Activated CD4-positive, alpha-beta T cell treated with anti-CD3 and anti-CD28 coated beads, Interleukin-2, amount 10 ng/mL, durations not matched to agents 7 days and 5 days (primary cell): ENCODE measurements around the gene SLC9B1. TPM values are rescaled to one million over a fixed set of nuclear protein-coding genes. Genes with fewer than 3 reads are reported as not detected.

ENCODE experiments used
- CTCF ChIA-PET: fragments of 350-600 bp; sonication (Branson Sonifier 250); formaldehyde crosslinking; loops from one replicate; lab custom pipeline; 2021; ENCODE audit warnings: antibody characterized with exemption; lab: Charles Lee
- POLR2A ChIA-PET: fragments of 350-600 bp; sonication (Branson Sonifier 250); formaldehyde crosslinking; loops from one replicate; lab custom pipeline; 2021; ENCODE audit warnings: antibody characterized with exemption; lab: Charles Lee
- DNase-seq: peaks from one replicate; pipeline ENCODE4 v3.0.0-alpha.2; 2020
- H3K27ac Mint-ChIP-seq: one replicate; pipeline ENCODE4 v1.8.0; 2021; ENCODE audit warnings: mild to moderate bottlenecking, moderate library complexity, mixed read lengths
- H3K27me3 Mint-ChIP-seq: one replicate; pipeline ENCODE4 v1.8.0; 2021; ENCODE audit warnings: mixed read lengths
- H3K36me3 Mint-ChIP-seq: one replicate; pipeline ENCODE4 v1.8.0; 2021; ENCODE audit warnings: low read depth, mixed read lengths
- H3K4me1 Mint-ChIP-seq: one replicate; pipeline ENCODE4 v1.8.0; 2021; ENCODE audit warnings: mixed read lengths
- H3K4me3 Mint-ChIP-seq: one replicate; pipeline ENCODE4 v1.8.0; 2021; ENCODE audit warnings: mild to moderate bottlenecking, moderate library complexity, mixed read lengths
- H3K9me3 Mint-ChIP-seq: one replicate; pipeline ENCODE4 v1.8.0; 2021; ENCODE audit warnings: mixed read lengths
- total RNA-seq, 2 experiments: library from RNA; stranded (reverse); gene quantifications; one replicate each; pipeline ENCODE4 v1.2.3, GENCODE V29; 2021

SLC9B1 gene
- total RNA-seq, 2 experiments from 2014 or later: 1.9 to 2.3 TPM

GRCh38 chr4:103032574-103032973 lies 13.1 kb upstream of the SLC9B1 start:
- POLR2A ChIA-PET: no interaction called here
- no peaks in the 10 kb centered on the region for H3K27me3 Mint-ChIP-seq

GRCh38 chr4:103030791-103031190 lies 11.3 kb upstream of the SLC9B1 start:
- peaks cover 20% of the 10 kb centered on the region for H3K4me1 Mint-ChIP-seq
- H3K4me3 Mint-ChIP-seq: no peak overlapping the region
- H3K36me3 Mint-ChIP-seq: peaks cover 14% of the 10 kb centered on the region
- H3K27me3 Mint-ChIP-seq: no peaks in the 10 kb centered on the region
- H3K27ac Mint-ChIP-seq: no peak overlapping the region
- ChIA-PET CTCF (no interaction called here), POLR2A (no interaction called here)
- H3K9me3 Mint-ChIP-seq: no peaks in the 10 kb centered on the region
- DNase-seq: no peak

More at GRCh38 chr4:103032574-103032973, 13.1 kb upstream of the SLC9B1 start:
- H3K27ac Mint-ChIP-seq: no peak overlapping the region
- peak; percentile 16 for DNase-seq
- peaks cover 19% of the 10 kb centered on the region for H3K36me3 Mint-ChIP-seq
- CTCF ChIA-PET: interaction anchor here (1.2 kb wide), 1 partner anchor 12 kb away, joined by 3 read pairs; no protein-coding TSS in a partner anchor
- H3K9me3 Mint-ChIP-seq: no peaks in the 10 kb centered on the region
- peaks cover 20% of the 10 kb centered on the region for H3K4me1 Mint-ChIP-seq
- H3K4me3 Mint-ChIP-seq: no peak overlapping the region

GRCh38 chr4:103029300-103029699 lies 9.8 kb upstream of the SLC9B1 start:
- no peak for DNase-seq
- ChIA-PET CTCF (interaction anchor here (0.6 to 0.9 kb wide), 2 partner anchors 15 to 598 kb away, joined by 3 read pairs; no protein-coding TSS in a partner anchor), POLR2A (no interaction called here)
- H3K27me3 Mint-ChIP-seq: no peaks in the 10 kb centered on the region
- no peak overlapping the region for H3K4me3 Mint-ChIP-seq
- H3K36me3 Mint-ChIP-seq: peaks cover 11% of the 10 kb centered on the region
- H3K4me1 Mint-ChIP-seq: peaks cover 18% of the 10 kb centered on the region
- no peaks in the 10 kb centered on the region for H3K9me3 Mint-ChIP-seq
- H3K27ac Mint-ChIP-seq: no peak overlapping the region

GRCh38 chr4:103026868-103027267 lies 7.4 kb upstream of the SLC9B1 start:
- H3K36me3 Mint-ChIP-seq: peaks cover 15% of the 10 kb centered on the region
- H3K27me3 Mint-ChIP-seq: no peaks in the 10 kb centered on the region
- ChIA-PET POLR2A (no interaction called here), CTCF (no interaction called here)
- H3K4me1 Mint-ChIP-seq: no peaks in the 10 kb centered on the region
- DNase-seq: no peak
- H3K27ac Mint-ChIP-seq: no peak overlapping the region
- H3K9me3 Mint-ChIP-seq: no peaks in the 10 kb centered on the region
- H3K4me3 Mint-ChIP-seq: no peak overlapping the region

- Mint-ChIP-seq H3K27me3 (no peaks in the 10 kb centered on the region), H3K36me3 (peaks cover 11% of the 10 kb centered on the region), H3K4me1 (peaks cover 7% of the 10 kb centered on the region), H3K4me3 (no peak overlapping the region), H3K27ac (no peak overlapping the region), H3K9me3 (no peaks in the 10 kb centered on the region)
- ChIA-PET POLR2A (no interaction called here), CTCF (interaction anchor here (1.4 kb wide), 1 partner anchor 12 kb away, joined by 3 read pairs; no protein-coding TSS in a partner anchor)
- no peak for DNase-seq
Measured at GRCh38 chr4:103024996-103025395, 5.5 kb upstream of the SLC9B1 start.

- H3K4me3 Mint-ChIP-seq: no peak overlapping the region
- peaks cover 11% of the 10 kb centered on the region for H3K36me3 Mint-ChIP-seq
- POLR2A ChIA-PET: no interaction called here
- no peaks in the 10 kb centered on the region for H3K27me3 Mint-ChIP-seq
- DNase-seq: no peak
- no peaks in the 10 kb centered on the region for H3K9me3 Mint-ChIP-seq
- CTCF ChIA-PET: no interaction called here
- H3K4me1 Mint-ChIP-seq: peaks cover 23% of the 10 kb centered on the region
- H3K27ac Mint-ChIP-seq: peak overlapping the region; percentile 99
Measured at GRCh38 chr4:103021120-103021519, 1.6 kb upstream of the SLC9B1 start.

- no peaks in the 10 kb centered on the region for H3K36me3 Mint-ChIP-seq
- peaks cover 23% of the 10 kb centered on the region for H3K4me1 Mint-ChIP-seq
- ChIA-PET CTCF (interaction anchor here (0.8 to 1.8 kb wide), 2 partner anchors 73 to 80 kb away, joined by 3 to 4 read pairs; no protein-coding TSS in a partner anchor), POLR2A (no interaction called here)
- peak overlapping the region; percentile 99 for H3K27ac Mint-ChIP-seq
- no peaks in the 10 kb centered on the region for H3K9me3 Mint-ChIP-seq
- H3K4me3 Mint-ChIP-seq: peak overlapping the region; percentile 86
- no peaks in the 10 kb centered on the region for H3K27me3 Mint-ChIP-seq
- DNase-seq: no peak
Measured at GRCh38 chr4:103018391-103019307, 856 bp downstream of the SLC9B1 start.

GRCh38 chr4:103012551-103012950 lies 7.0 kb downstream of the SLC9B1 start:
- Mint-ChIP-seq H3K36me3 (no peaks in the 10 kb centered on the region), H3K4me1 (peaks cover 2% of the 10 kb centered on the region), H3K27me3 (no peaks in the 10 kb centered on the region), H3K9me3 (no peaks in the 10 kb centered on the region), H3K27ac (no peak overlapping the region), H3K4me3 (no peak overlapping the region)
- DNase-seq: no peak
- ChIA-PET POLR2A (no interaction called here), CTCF (interaction anchor here (1.3 to 2.6 kb wide), 4 partner anchors 10 to 387 kb away, joined by 3 to 6 read pairs (median 4); no protein-coding TSS in a partner anchor)

GRCh38 chr4:103012060-103012459 lies 7.4 kb downstream of the SLC9B1 start:
- Mint-ChIP-seq H3K4me1 (peaks cover 2% of the 10 kb centered on the region), H3K27me3 (no peaks in the 10 kb centered on the region), H3K4me3 (no peak overlapping the region), H3K27ac (no peak overlapping the region), H3K36me3 (no peaks in the 10 kb centered on the region), H3K9me3 (no peaks in the 10 kb centered on the region)
- DNase-seq: no peak
- ChIA-PET POLR2A (no interaction called here), CTCF (interaction anchor here (1.3 to 1.7 kb wide), 3 partner anchors 13 to 387 kb away, joined by 3 to 4 read pairs (median 4); no protein-coding TSS in a partner anchor)

GRCh38 chr4:103011378-103012025 lies 8.0 kb downstream of the SLC9B1 start:
- POLR2A ChIA-PET: no interaction called here
- no peaks in the 10 kb centered on the region for H3K9me3 Mint-ChIP-seq
- no peak overlapping the region for H3K4me3 Mint-ChIP-seq
- no peak overlapping the region for H3K27ac Mint-ChIP-seq
- H3K36me3 Mint-ChIP-seq: no peaks in the 10 kb centered on the region
- no peak for DNase-seq
- H3K4me1 Mint-ChIP-seq: peaks cover 2% of the 10 kb centered on the region
- H3K27me3 Mint-ChIP-seq: no peaks in the 10 kb centered on the region
- CTCF ChIA-PET: interaction anchor here (1.3 kb wide), 1 partner anchor 81 kb away, joined by 4 read pairs; no protein-coding TSS in a partner anchor

- no peaks in the 10 kb centered on the region for H3K27me3 Mint-ChIP-seq
- H3K27ac Mint-ChIP-seq: no peak overlapping the region
- POLR2A ChIA-PET: no interaction called here
- peaks cover 2% of the 10 kb centered on the region for H3K4me1 Mint-ChIP-seq
- no peak overlapping the region for H3K4me3 Mint-ChIP-seq
- no peak for DNase-seq
- CTCF ChIA-PET: no interaction called here
- no peaks in the 10 kb centered on the region for H3K36me3 Mint-ChIP-seq
- no peaks in the 10 kb centered on the region for H3K9me3 Mint-ChIP-seq
Measured at GRCh38 chr4:103010804-103011203, 8.7 kb downstream of the SLC9B1 start.

- Mint-ChIP-seq H3K27ac (no peak overlapping the region), H3K36me3 (no peaks in the 10 kb centered on the region), H3K4me3 (no peak overlapping the region), H3K4me1 (peaks cover 3% of the 10 kb centered on the region), H3K9me3 (no peaks in the 10 kb centered on the region), H3K27me3 (no peaks in the 10 kb centered on the region)
- DNase-seq: peak; percentile 63
- CTCF ChIA-PET: interaction anchor here (0.8 to 1.2 kb wide), 3 partner anchors 66 to 181 kb away, joined by 3 read pairs; no protein-coding TSS in a partner anchor
- POLR2A ChIA-PET: no interaction called here
Measured at GRCh38 chr4:103008875-103009729, 10.4 kb downstream of the SLC9B1 start.
